Esophagus squamous epithelium (tissue), 4 donors: ENCODE measurements around the gene ATG12.

Experiments used
- POLR2A ChIP-seq, 4 donors: fragments of 450-650 bp; IDR thresholded peaks; one replicate each; pipeline ENCODE4 v1.6.1; 2017; ENCODE audit warnings: antibody characterized with exemption in 4 of 4, mild to moderate bottlenecking in 4 of 4, moderate library complexity in 3 of 4
- TF ChIP-seq, protein P1 (sequence below), 6 experiments: fragments of 450-650 bp in 4 of 6; fragments of 200-600 bp in 2 of 6; sonication (generic) in 2 of 6; IDR thresholded peaks; one replicate each; pipeline ENCODE4 v1.5.1; 2016 to 2019; ENCODE audit warnings: antibody characterized with exemption in 6 of 6, mild to moderate bottlenecking in 4 of 6, moderate library complexity in 4 of 6

DNA sequence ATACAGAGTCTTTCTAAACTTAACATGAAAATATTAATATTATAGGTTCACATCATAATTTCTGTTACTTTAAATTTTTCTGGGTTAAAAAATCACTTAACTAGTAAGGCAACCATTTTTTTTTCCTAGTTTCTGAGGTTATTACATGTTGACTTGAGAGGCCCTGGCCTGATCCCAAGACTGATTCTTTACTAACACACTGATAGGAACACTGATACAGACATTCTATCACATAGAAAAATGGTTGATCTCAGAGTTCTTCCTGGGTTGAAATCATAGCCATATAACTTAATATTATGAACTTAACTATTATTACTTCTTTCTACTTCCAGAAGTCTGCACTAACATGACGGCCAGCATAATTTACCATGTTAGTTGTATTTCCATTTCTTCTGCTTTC, 43.3 kb upstream of the ATG12 start:
- TF ChIP-seq, protein P1, sequence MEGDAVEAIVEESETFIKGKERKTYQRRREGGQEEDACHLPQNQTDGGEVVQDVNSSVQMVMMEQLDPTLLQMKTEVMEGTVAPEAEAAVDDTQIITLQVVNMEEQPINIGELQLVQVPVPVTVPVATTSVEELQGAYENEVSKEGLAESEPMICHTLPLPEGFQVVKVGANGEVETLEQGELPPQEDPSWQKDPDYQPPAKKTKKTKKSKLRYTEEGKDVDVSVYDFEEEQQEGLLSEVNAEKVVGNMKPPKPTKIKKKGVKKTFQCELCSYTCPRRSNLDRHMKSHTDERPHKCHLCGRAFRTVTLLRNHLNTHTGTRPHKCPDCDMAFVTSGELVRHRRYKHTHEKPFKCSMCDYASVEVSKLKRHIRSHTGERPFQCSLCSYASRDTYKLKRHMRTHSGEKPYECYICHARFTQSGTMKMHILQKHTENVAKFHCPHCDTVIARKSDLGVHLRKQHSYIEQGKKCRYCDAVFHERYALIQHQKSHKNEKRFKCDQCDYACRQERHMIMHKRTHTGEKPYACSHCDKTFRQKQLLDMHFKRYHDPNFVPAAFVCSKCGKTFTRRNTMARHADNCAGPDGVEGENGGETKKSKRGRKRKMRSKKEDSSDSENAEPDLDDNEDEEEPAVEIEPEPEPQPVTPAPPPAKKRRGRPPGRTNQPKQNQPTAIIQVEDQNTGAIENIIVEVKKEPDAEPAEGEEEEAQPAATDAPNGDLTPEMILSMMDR (IDR thresholded peaks at IDR 0.05) = no peak
- TF ChIP-seq POLR2A (IDR thresholded peaks at IDR 0.05) = no peak
